Activated CD4-positive, alpha-beta T cell treated with anti-CD3 and anti-CD28 coated beads for 4 hours (primary cell): ENCODE measurements around the gene PROK1.
"Not testable (repeated sequence)": the region's sequence is repeated elsewhere in the genome, so short reads cannot be mapped to it uniquely, and the experiment has no call there.

ENCODE experiments used
- DNase-seq, 2 donors: peaks; one replicate each; pipeline ENCODE4 v3.0.0-alpha.2; 2020

PROK1 gene

GRCh38 chr1:110450929-110451328 is at the start of gene PROK1:
Gene PROK1, plus strand, starts transcription at chr1:110451149. Its CDS starts 68 bp downstream, at chr1:110451217.
- no peak for DNase-seq

- no peak for DNase-seq
Observed at GRCh38 chr1:110403805-110404204, 47.1 kb upstream of the PROK1 start.

GRCh38 chr1:110404401-110404800 is 46.5 kb upstream of the PROK1 start:
- no peak for DNase-seq

- not testable (repeated sequence) for DNase-seq
Observed at GRCh38 chr1:110406407-110406806, 44.5 kb upstream of the PROK1 start.

- DNase-seq, result peak; percentile 81 to 91
Observed at GRCh38 chr1:110407260-110408210, 43.4 kb upstream of the PROK1 start, which contains the start of gene LAMTOR5. Gene LAMTOR5, minus strand, starts transcription at chr1:110407694. Its CDS starts 74 bp downstream, at chr1:110407620.

- DNase-seq, result no peak
Observed at GRCh38 chr1:110408488-110408887, 42.5 kb upstream of the PROK1 start.

- DNase-seq, result no peak
Observed at GRCh38 chr1:110409316-110409715, 41.6 kb upstream of the PROK1 start.

- DNase-seq, result no peak
Observed at GRCh38 chr1:110411173-110411735, 39.7 kb upstream of the PROK1 start.

- peak; percentile 55 to 59 for DNase-seq
Observed at GRCh38 chr1:110412576-110412975, 38.4 kb upstream of the PROK1 start.

GRCh38 chr1:110413045-110413444 is 37.9 kb upstream of the PROK1 start:
- not testable (repeated sequence) for DNase-seq

- no peak for DNase-seq
Observed at GRCh38 chr1:110418729-110419128, 32.2 kb upstream of the PROK1 start.

GRCh38 chr1:110420023-110420662 is 30.8 kb upstream of the PROK1 start:
- DNase-seq, result no peak

- peak in 1 of 2 donors; percentile 5 for DNase-seq
Observed at GRCh38 chr1:110420874-110421793, 29.8 kb upstream of the PROK1 start.

- DNase-seq, result no peak
Observed at GRCh38 chr1:110424699-110425611, 26.0 kb upstream of the PROK1 start.

GRCh38 chr1:110425612-110426152 is 25.3 kb upstream of the PROK1 start:
- no peak for DNase-seq

GRCh38 chr1:110426854-110427253 is 24.1 kb upstream of the PROK1 start:
- DNase-seq, result no peak

GRCh38 chr1:110428946-110429345 is 22.0 kb upstream of the PROK1 start:
- no peak for DNase-seq

GRCh38 chr1:110430366-110430765 is 20.6 kb upstream of the PROK1 start:
- no peak for DNase-seq

GRCh38 chr1:110430901-110431300 is 20.0 kb upstream of the PROK1 start:
- no peak for DNase-seq

- no peak for DNase-seq
Observed at GRCh38 chr1:110433213-110433612, 17.7 kb upstream of the PROK1 start.

GRCh38 chr1:110433803-110434202 is 17.1 kb upstream of the PROK1 start:
- DNase-seq, result no peak
